Lower leg skin (tissue), 4 donors: Measurements from ENCODE around the gene SORCS2. TPM values are rescaled to one million over a fixed set of nuclear protein-coding genes. Genes with fewer than 3 reads are reported as not detected.
A peak's percentile ranks its signal among the peaks of the same experiment; 100 is the strongest.

ENCODE experiments used
- DNase-seq, 2 donors: peaks; one replicate each; pipeline ENCODE4 v3.0.0-alpha.2; 2019; ENCODE audit warnings: low spot score in 2 of 2
- H3K4me3 ChIP-seq: fragments of 200-600 bp; sonication (generic); 2 replicates; pipeline ENCODE4 v1.5.1; 2017; ENCODE audit warnings: mild to moderate bottlenecking, low read depth; ENCODE audit not compliant: poor library complexity, severe bottlenecking
- CTCF ChIP-seq, 3 donors: fragments of 450-650 bp; IDR thresholded peaks; one replicate each; pipeline ENCODE4 v1.5.1; 2016; ENCODE audit warnings: antibody characterized with exemption in 3 of 3, mild to moderate bottlenecking in 3 of 3, moderate library complexity in 2 of 3
- POLR2A ChIP-seq, 2 donors: fragments of 450-650 bp; IDR thresholded peaks; one replicate each; pipeline ENCODE4 v1.6.1; 2016 to 2017; ENCODE audit warnings: antibody characterized with exemption in 2 of 2, mild to moderate bottlenecking in 1 of 2, moderate library complexity in 1 of 2
- WGBS, 2 donors: methylation state at CpG; one replicate each; pipeline ENCODE4 v1.1.5; 2018; 5-methylcytosine and 5-hydroxymethylcytosine counted together
- intact Hi-C: fragments of 100-400 bp; cut with DNase I; formaldehyde crosslinking; loops from one replicate; pipeline ENCODE4 v1.15.0; 2023; ENCODE audit warnings: low total_unique reads
- total RNA-seq, 4 donors: library from RNA; depleted of rRNA; stranded (reverse); fragments of >200 nt; gene quantifications; one replicate each; pipeline ENCODE4 v1.1.0, GENCODE V29; 2016

SORCS2 gene
- total RNA-seq, 4 donors from 2014 or later: 1.1 to 6.4 (median 1.5) TPM

DNA sequence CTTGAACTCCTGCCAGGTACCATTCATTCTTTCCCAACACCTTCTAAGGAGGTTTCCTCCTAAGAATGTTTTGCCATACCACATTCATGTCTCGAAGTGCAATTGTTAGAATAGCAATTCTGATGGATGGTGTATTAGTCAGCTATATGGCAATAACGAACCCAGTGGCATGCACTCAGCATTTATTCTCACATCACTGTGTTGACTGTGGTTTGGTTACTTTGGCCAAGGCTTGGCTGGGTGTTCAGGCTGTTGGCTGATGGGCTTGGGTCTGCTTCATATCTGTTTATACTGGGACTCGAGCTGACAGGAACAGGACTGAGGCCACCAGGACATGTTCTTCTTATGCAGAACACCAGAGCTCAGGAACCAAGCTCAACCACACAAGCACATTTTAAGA, 210.7 kb downstream of the SORCS2 start:
- intact Hi-C loops: no loop called here
- TF ChIP-seq CTCF (IDR thresholded peaks at IDR 0.05) (no peak), POLR2A (IDR thresholded peaks at IDR 0.05) (no peak)
- no peak overlapping the region for H3K4me3 ChIP-seq
- 26 to 33% methylated on average over 3 of the region's 3 CpGs for WGBS, 2 donors
- DNase-seq: no peak

GRCh38 chr4:7408166-7408565, 215.8 kb downstream of the SORCS2 start:
- intact Hi-C loops: no loop called here
- 80 to 92% methylated on average over 4 of the region's 4 CpGs for WGBS, 2 donors
- no peak for TF ChIP-seq POLR2A (IDR thresholded peaks at IDR 0.05)
- no peak for TF ChIP-seq CTCF (IDR thresholded peaks at IDR 0.05)
- no peak for DNase-seq
- no peak overlapping the region for H3K4me3 ChIP-seq

GRCh38 chr4:7410446-7410845, 218.1 kb downstream of the SORCS2 start:
- DNase-seq: no peak
- no peak for TF ChIP-seq POLR2A (IDR thresholded peaks at IDR 0.05)
- TF ChIP-seq CTCF (IDR thresholded peaks at IDR 0.05): no peak
- WGBS, 2 donors: 62 to 63% methylated on average over 1 of the region's 1 CpG
- intact Hi-C loops: no loop called here
- no peak overlapping the region for H3K4me3 ChIP-seq

DNA sequence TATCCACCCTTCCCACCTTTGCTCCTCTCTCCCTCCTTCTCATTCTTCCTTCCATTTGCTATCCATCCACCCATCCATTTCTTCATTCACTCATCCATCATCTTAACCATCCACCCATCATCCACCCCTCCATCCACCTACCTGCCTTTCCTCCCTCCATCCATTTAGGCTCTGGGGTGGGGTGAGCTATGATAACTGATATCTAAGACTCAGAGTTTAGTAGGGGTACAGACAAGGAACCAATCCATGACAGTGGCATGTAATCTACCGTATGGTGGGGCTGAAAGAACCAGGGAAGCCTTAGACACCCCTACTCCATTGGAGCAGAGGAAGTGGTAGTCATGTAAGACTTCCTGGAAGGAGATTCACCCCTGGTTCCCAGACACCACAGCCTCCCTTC, 219.2 kb downstream of the SORCS2 start:
- intact Hi-C loops: no loop called here
- 77% methylated on average over 1 of the region's 1 CpG for WGBS, 2 donors
- no peak overlapping the region for H3K4me3 ChIP-seq
- no peak for TF ChIP-seq CTCF (IDR thresholded peaks at IDR 0.05)
- no peak for TF ChIP-seq POLR2A (IDR thresholded peaks at IDR 0.05)
- DNase-seq: no peak

DNA sequence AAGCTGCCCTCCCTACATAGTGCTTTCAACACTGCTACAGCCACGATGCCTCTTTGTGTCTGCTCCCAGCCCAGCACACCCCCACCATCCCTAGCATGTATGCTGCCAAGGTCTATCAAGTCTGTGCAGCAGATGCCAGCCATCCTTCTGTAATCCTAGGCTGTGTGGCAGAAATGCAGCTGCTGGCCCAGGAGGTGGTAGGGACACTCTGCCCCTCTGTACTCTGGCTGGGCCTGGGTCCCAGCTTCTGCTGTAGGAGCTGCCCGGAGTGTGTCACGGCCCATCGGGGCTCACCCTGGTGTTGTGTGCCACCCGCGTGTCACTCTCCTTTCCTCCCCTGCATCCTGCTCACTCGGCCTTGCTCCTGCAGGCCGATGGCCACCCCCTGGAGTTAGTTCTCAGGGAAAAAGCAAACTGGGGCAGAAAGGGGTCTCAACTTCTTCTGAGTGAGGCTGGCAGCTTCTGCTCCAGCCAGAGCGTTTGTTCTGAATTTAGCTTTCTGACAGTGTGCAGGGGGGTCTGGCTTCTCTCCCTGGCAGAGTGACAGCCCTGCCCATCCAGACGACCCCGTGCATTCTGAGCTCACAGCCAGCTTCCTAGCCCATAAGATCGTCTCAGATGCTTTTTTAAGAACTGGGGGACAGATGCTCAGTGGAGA, 219.7 kb downstream of the SORCS2 start:
- TF ChIP-seq CTCF (IDR thresholded peaks at IDR 0.05) (no peak), POLR2A (IDR thresholded peaks at IDR 0.05) (no peak)
- intact Hi-C loops: no loop called here
- DNase-seq: peak in 1 of 2 donors; percentile 72
- 76 to 77% methylated on average over 12 of the region's 12 CpGs for WGBS, 2 donors
- no peak overlapping the region for H3K4me3 ChIP-seq

GRCh38 chr4:7412554-7412912, 220.2 kb downstream of the SORCS2 start:
- no peak for TF ChIP-seq CTCF (IDR thresholded peaks at IDR 0.05)
- H3K4me3 ChIP-seq: no peak overlapping the region
- WGBS, 2 donors: 92 to 93% methylated on average over 4 of the region's 4 CpGs
- intact Hi-C loops: no loop called here
- DNase-seq: peak in 1 of 2 donors; percentile 69
